Endothelial cell of umbilical vein (primary cell): Measurements from ENCODE around the gene OAS2. TPM values are rescaled to one million over a fixed set of nuclear protein-coding genes. Genes with fewer than 3 reads are reported as not detected.

ENCODE experiments used
- BruUV-seq: library from RNA; stranded (reverse); fragments of 400-500 nt; replicated peaks from 2 replicates; lab custom pipeline; 2021; lab: Mats Ljungman, UMichigan
- CTCF ChIA-PET: fragments of 300-600, 350-600 bp; sonication (Branson Sonifier 250); formaldehyde crosslinking; loops from one replicate; lab custom pipeline; 2021; ENCODE audit warnings: antibody characterized with exemption, inconsistent platforms; lab: Charles Lee
- POLR2A ChIA-PET: fragments of 300-600, 350-600 bp; sonication (Branson Sonifier 250); formaldehyde crosslinking; loops from one replicate; lab custom pipeline; 2021; ENCODE audit warnings: antibody characterized with exemption, inconsistent platforms; lab: Charles Lee
- DNase-seq: peaks from one replicate; pipeline ENCODE4 v3.0.0-alpha.2; 2011; ENCODE audit warnings: low read depth, low spot score
- FAIRE-seq: peaks from 2 replicates; lab custom pipeline; 2011; peaks lifted over from hg19 to GRCh38; lab: Jason Lieb, UNC
- H2AFZ ChIP-seq: 2 replicates; pipeline ENCODE4 v1.6.0; 2012; ENCODE audit warnings: low read depth, low read length, control low read depth, inconsistent platforms
- H3K27ac ChIP-seq: 2 replicates; pipeline ENCODE4 v1.5.1; 2011; ENCODE audit warnings: low read depth, mild to moderate bottlenecking, control low read depth, low read length, moderate library complexity; ENCODE audit not compliant: insufficient read depth
- H3K27me3 ChIP-seq, 2 experiments: 2 replicates each; pipeline versions ENCODE4 v1.6.0 to v1.6.1; 2011; ENCODE audit warnings: low read length in 2 of 2, mixed read lengths in 1 of 2; ENCODE audit not compliant: control insufficient read depth in 2 of 2, insufficient read depth in 2 of 2
- H3K36me3 ChIP-seq, 2 experiments: 2 replicates in 1 of 2; 3 replicates in 1 of 2; pipeline ENCODE4 v1.5.1; 2011; ENCODE audit warnings: low read length in 2 of 2, mild to moderate bottlenecking in 1 of 2, moderate library complexity in 1 of 2; ENCODE audit not compliant: control insufficient read depth in 2 of 2, insufficient read depth in 2 of 2; ENCODE audit errors: extremely low read depth in 1 of 2
- H3K4me1 ChIP-seq: 3 replicates; pipeline ENCODE4 v1.5.1; 2011; ENCODE audit warnings: mild to moderate bottlenecking, low read length; ENCODE audit not compliant: control insufficient read depth, insufficient read depth; ENCODE audit errors: extremely low read depth
- H3K4me2 ChIP-seq: 2 replicates; pipeline ENCODE4 v1.6.1; 2011; ENCODE audit warnings: low read length, control low read depth, mixed read lengths; ENCODE audit not compliant: insufficient read depth
- H3K4me3 ChIP-seq, 3 experiments: fragments of 200-600 bp in 1 of 3; sonication (generic), shearing (Covaris generic) in 1 of 3; replicated peaks in 1 of 3; 2 replicates each; pipeline ENCODE4 v1.5.1; 2011 to 2016; ENCODE audit warnings: control low read depth in 3 of 3, low read length in 3 of 3, mild to moderate bottlenecking in 2 of 3, inconsistent platforms in 1 of 3, low read depth in 1 of 3, moderate library complexity in 1 of 3; ENCODE audit not compliant: insufficient read depth in 1 of 3
- H3K79me2 ChIP-seq: 2 replicates; pipeline ENCODE4 v1.6.0; 2012; ENCODE audit warnings: low read length, inconsistent platforms; ENCODE audit not compliant: control insufficient read depth, insufficient read depth
- H3K9ac ChIP-seq: replicated peaks from 2 replicates; pipeline ENCODE3; 2011; ENCODE audit warnings: low read length, control low read depth; ENCODE audit not compliant: insufficient read depth; ENCODE audit errors: extremely low read depth
- H3K9me1 ChIP-seq: replicated peaks from 3 replicates; pipeline ENCODE4 v1.6.0; 2011; ENCODE audit warnings: mild to moderate bottlenecking, low read length; ENCODE audit not compliant: control insufficient read depth, insufficient read depth; ENCODE audit errors: extremely low read depth
- H3K9me3 ChIP-seq: replicated peaks from 2 replicates; pipeline ENCODE4 v1.5.1; 2012; ENCODE audit warnings: low read length, inconsistent platforms; ENCODE audit not compliant: control insufficient read depth, insufficient read depth
- H4K20me1 ChIP-seq: replicated peaks from 2 replicates; pipeline ENCODE3; 2011; ENCODE audit warnings: mild to moderate bottlenecking, low read length; ENCODE audit not compliant: control insufficient read depth, insufficient read depth; ENCODE audit errors: extremely low read depth
- EZH2 ChIP-seq: IDR thresholded peaks from 2 replicates; pipeline ENCODE4 v1.6.1; 2012; ENCODE audit warnings: borderline replicate concordance, low read depth, mild to moderate bottlenecking, moderate library complexity, low read length, inconsistent platforms; ENCODE audit not compliant: severe bottlenecking
- FOS ChIP-seq: IDR thresholded peaks from 2 replicates; pipeline ENCODE4 v1.6.1; 2011; ENCODE audit warnings: mild to moderate bottlenecking, low read length, moderate library complexity, borderline replicate concordance; ENCODE audit not compliant: insufficient read depth
- GATA2 ChIP-seq: IDR thresholded peaks from 2 replicates; pipeline ENCODE4 v1.7.0; 2011; ENCODE audit warnings: low read depth, mild to moderate bottlenecking, moderate library complexity, mixed read lengths, low read length; ENCODE audit not compliant: insufficient read length, insufficient read depth
- JUN ChIP-seq: IDR thresholded peaks from 2 replicates; pipeline ENCODE4 v1.6.1; 2011; ENCODE audit warnings: borderline replicate concordance, low read depth; ENCODE audit not compliant: insufficient read length, insufficient read depth
- MYC ChIP-seq: IDR thresholded peaks from one replicate; pipeline ENCODE4 v1.6.1; 2011; ENCODE audit warnings: mild to moderate bottlenecking, low read depth, low read length
- POLR2A ChIP-seq: IDR thresholded peaks from 2 replicates; pipeline ENCODE4 v1.6.1; 2012; ENCODE audit warnings: low read depth, mild to moderate bottlenecking, control low read depth, low read length
- POLR2AphosphoS5 ChIP-seq: IDR thresholded peaks from 2 replicates; pipeline ENCODE4 v1.6.1; 2012; ENCODE audit warnings: low read depth, mild to moderate bottlenecking, control low read depth, low read length, moderate library complexity; ENCODE audit not compliant: insufficient read depth
- dilution Hi-C: fragments of 300-500 bp; cut with MboI; formaldehyde crosslinking; loops from one replicate; pipeline ENCODE4 v1.15.0; 2019; ENCODE audit warnings: low sequenced_read_pairs; ENCODE audit not compliant: extremely low pct_ligation_motif_present
- intact Hi-C: fragments of 100-400 bp; cut with micrococcal nuclease; formaldehyde crosslinking; loops from one replicate; pipeline ENCODE4 v1.10.0; 2022
- polyA plus RNA-seq, 4 experiments: library from polyadenylated mRNA; depleted of rRNA in 3 of 4; stranded (reverse) in 3 of 4; unstranded in 1 of 4; fragments of >200 nt; gene quantifications; 2 replicates each; pipeline versions ENCODE4 v1.2.1 to v1.2.3, GENCODE V29; 2011 to 2012; ENCODE audit warnings: missing spikeins in 1 of 4
- total RNA-seq: library from RNA; stranded (reverse); gene quantifications from 2 replicates; pipeline ENCODE4 v1.2.3, GENCODE V29; 2021
- TF ChIP-seq, protein P1 (sequence below): IDR thresholded peaks from 2 replicates; pipeline ENCODE4 v1.6.1; 2011; ENCODE audit not compliant: insufficient read depth, insufficient read length
- TF ChIP-seq, protein P2 (sequence below), 2 donors: IDR thresholded peaks; 1 replicate in 1 of 2; 2 replicates in 1 of 2; pipeline ENCODE4 v1.5.1; 2011; ENCODE audit warnings: low read length in 2 of 2, mild to moderate bottlenecking in 2 of 2, moderate library complexity in 2 of 2, control low read depth in 1 of 2, inconsistent platforms in 1 of 2, low read depth in 1 of 2; ENCODE audit not compliant: insufficient read depth in 1 of 2; ENCODE audit errors: extremely low read depth in 1 of 2

Gene OAS2
- total and polyA plus RNA-seq, 2 donors (not counting 3 experiments of a cell fraction or from before 2014, with no cell fraction given) = 1.3 to 3.1 TPM

DNA sequence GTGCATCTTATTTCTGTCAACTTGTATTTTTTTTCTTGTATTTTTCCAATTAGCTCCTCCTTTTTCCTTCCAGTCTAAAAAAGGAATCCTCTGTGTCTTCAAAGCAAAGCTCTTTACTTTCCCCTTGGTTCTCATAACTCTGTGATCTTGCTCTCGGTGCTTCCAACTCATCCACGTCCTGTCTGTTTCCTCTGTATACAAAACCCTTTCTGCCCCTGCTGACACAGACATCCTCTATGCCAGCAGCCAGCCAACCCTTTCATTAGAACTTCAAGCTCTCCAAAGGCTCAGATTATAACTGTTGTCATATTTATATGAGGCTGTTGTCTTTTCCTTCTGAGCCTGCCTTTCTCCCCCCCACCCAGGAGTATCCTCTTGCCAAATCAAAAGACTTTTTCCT is 32.4 kb downstream of the OAS2 start:
- CTCF ChIA-PET = interaction anchor here (0.7 to 9.0 kb wide), 6 partner anchors 9 to 26 kb away, joined by 3 to 177 read pairs (median 8); no protein-coding TSS in a partner anchor
- DNase-seq = peak; percentile 40
- no peaks in the 10 kb centered on the region for H3K27me3 ChIP-seq
- H3K9ac ChIP-seq = no peak overlapping the region
- H3K36me3 ChIP-seq = no peaks in the 10 kb centered on the region
- peaks cover 22% of the 10 kb centered on the region for H3K4me1 ChIP-seq
- no peaks in the 10 kb centered on the region for H3K9me3 ChIP-seq
- H4K20me1 ChIP-seq = no peaks in the 10 kb centered on the region
- POLR2A ChIA-PET = no interaction called here
- no peak overlapping the region for H3K4me2 ChIP-seq
- TF ChIP-seq JUN (no peak), MYC (no peak), POLR2A (no peak), GATA2 (no peak), FOS (no peak), EZH2 (no peak), POLR2AphosphoS5 (no peak)
- TF ChIP-seq, protein P1, sequence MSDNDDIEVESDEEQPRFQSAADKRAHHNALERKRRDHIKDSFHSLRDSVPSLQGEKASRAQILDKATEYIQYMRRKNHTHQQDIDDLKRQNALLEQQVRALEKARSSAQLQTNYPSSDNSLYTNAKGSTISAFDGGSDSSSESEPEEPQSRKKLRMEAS = no peak
- TF ChIP-seq, protein P2, sequence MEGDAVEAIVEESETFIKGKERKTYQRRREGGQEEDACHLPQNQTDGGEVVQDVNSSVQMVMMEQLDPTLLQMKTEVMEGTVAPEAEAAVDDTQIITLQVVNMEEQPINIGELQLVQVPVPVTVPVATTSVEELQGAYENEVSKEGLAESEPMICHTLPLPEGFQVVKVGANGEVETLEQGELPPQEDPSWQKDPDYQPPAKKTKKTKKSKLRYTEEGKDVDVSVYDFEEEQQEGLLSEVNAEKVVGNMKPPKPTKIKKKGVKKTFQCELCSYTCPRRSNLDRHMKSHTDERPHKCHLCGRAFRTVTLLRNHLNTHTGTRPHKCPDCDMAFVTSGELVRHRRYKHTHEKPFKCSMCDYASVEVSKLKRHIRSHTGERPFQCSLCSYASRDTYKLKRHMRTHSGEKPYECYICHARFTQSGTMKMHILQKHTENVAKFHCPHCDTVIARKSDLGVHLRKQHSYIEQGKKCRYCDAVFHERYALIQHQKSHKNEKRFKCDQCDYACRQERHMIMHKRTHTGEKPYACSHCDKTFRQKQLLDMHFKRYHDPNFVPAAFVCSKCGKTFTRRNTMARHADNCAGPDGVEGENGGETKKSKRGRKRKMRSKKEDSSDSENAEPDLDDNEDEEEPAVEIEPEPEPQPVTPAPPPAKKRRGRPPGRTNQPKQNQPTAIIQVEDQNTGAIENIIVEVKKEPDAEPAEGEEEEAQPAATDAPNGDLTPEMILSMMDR (IDR thresholded peaks at IDR 0.05; ENCODE audit: extremely low read depth in 1 of 2, insufficient read depth in 1 of 2, low read depth in 1 of 2, low read length in 2 of 2) = no peak
- dilution Hi-C loops = no loop called here
- H3K27ac ChIP-seq = no peak overlapping the region
- no peaks in the 10 kb centered on the region for H3K79me2 ChIP-seq
- FAIRE-seq = peak; percentile 65
- intact Hi-C loops = no loop called here
- H2AFZ ChIP-seq = no peak overlapping the region
- H3K9me1 ChIP-seq = no peaks in the 10 kb centered on the region
- no TSS peak for BruUV-seq
- H3K4me3 ChIP-seq = no peak overlapping the region
